PC-3 (cell line): ENCODE results near the gene PDE9A. TPM values are rescaled to one million over a fixed set of nuclear protein-coding genes. Genes with fewer than 3 reads are reported as not detected.

ENCODE experiments used
- ATAC-seq: fragments of 200-7000 bp; cut with Tn5 transposase; 2 replicates; pipeline ENCODE4 v1.9.1; 2020; ENCODE audit warnings: mild to moderate bottlenecking, moderate library complexity
- BruUV-seq: library from RNA; stranded (reverse); fragments of 400-500 nt; replicated peaks from 2 replicates; lab custom pipeline; 2021; lab: Mats Ljungman, UMichigan
- CTCF ChIA-PET: fragments of 300-600 bp; sonication (Branson Sonifier 250); formaldehyde crosslinking; loops from one replicate; lab custom pipeline; 2022; ENCODE audit warnings: antibody characterized with exemption; lab: Charles Lee
- POLR2A ChIA-PET: fragments of 300-600 bp; sonication (Branson Sonifier 250); formaldehyde crosslinking; loops from one replicate; lab custom pipeline; 2022; ENCODE audit warnings: antibody characterized with exemption; ENCODE audit not compliant: unreplicated experiment; lab: Charles Lee
- DNase-seq: peaks from one replicate; pipeline ENCODE4 v3.0.0-alpha.2; 2015
- H2AFZ ChIP-seq: fragments of 300-600 bp; sonication (generic); 2 replicates; pipeline ENCODE4 v1.6.0; 2016; ENCODE audit warnings: antibody characterized with exemption, low read length
- H3F3A ChIP-seq: fragments of 300-600 bp; sonication (generic); one replicate; pipeline ENCODE4 v1.6.0; 2017; ENCODE audit warnings: antibody characterized with exemption, low read length, control low read depth, mild to moderate bottlenecking; ENCODE audit not compliant: unreplicated experiment
- H3K27ac ChIP-seq: fragments of 300-600 bp; sonication (generic); 2 replicates; pipeline ENCODE4 v1.5.1; 2016; ENCODE audit warnings: mild to moderate bottlenecking, low read length
- H3K27me3 ChIP-seq: fragments of 300-600 bp; sonication (generic); 2 replicates; pipeline ENCODE4 v1.6.1; 2016; ENCODE audit warnings: low read length, mixed read lengths
- H3K36me3 ChIP-seq: fragments of 300-600 bp; sonication (generic); 2 replicates; pipeline ENCODE4 v1.6.1; 2016; ENCODE audit warnings: low read depth, mixed run types, low read length, mixed read lengths
- H3K4me1 ChIP-seq: fragments of 300-600 bp; sonication (generic); 2 replicates; pipeline ENCODE4 v1.5.1; 2016; ENCODE audit warnings: low read length; ENCODE audit not compliant: insufficient read depth
- H3K4me2 ChIP-seq: fragments of 300-600 bp; sonication (generic); 2 replicates; pipeline ENCODE4 v1.6.0; 2016; ENCODE audit warnings: low read length
- H3K4me3 ChIP-seq: fragments of 300-600 bp; sonication (generic); 2 replicates; pipeline ENCODE4 v1.5.1; 2016; ENCODE audit warnings: mild to moderate bottlenecking, low read length, mixed read lengths
- H3K79me2 ChIP-seq: fragments of 300-600 bp; sonication (generic); 2 replicates; pipeline ENCODE4 v1.6.1; 2017; ENCODE audit warnings: low read length, mixed read lengths
- H3K9ac ChIP-seq: fragments of 300-600 bp; sonication (generic); 2 replicates; pipeline ENCODE4 v1.6.0; 2016; ENCODE audit warnings: mild to moderate bottlenecking, low read length
- H3K9me2 ChIP-seq: fragments of 300-600 bp; sonication (generic); replicated peaks from 2 replicates; pipeline ENCODE4 v1.6.1; 2016; ENCODE audit warnings: mixed run types, low read length, mixed read lengths
- H3K9me3 ChIP-seq: fragments of 300-600 bp; sonication (generic); 2 replicates; pipeline ENCODE4 v1.6.1; 2016; ENCODE audit warnings: low read length, mixed read lengths
- H4K20me1 ChIP-seq: fragments of 300-600 bp; sonication (generic); 2 replicates; pipeline ENCODE4 v1.6.1; 2016; ENCODE audit warnings: low read length, mixed read lengths
- EZH2 ChIP-seq: fragments of 300-600 bp; sonication (generic); IDR thresholded peaks from one replicate; pipeline ENCODE4 v1.6.1; 2017; ENCODE audit warnings: antibody characterized with exemption, mild to moderate bottlenecking, low read length; ENCODE audit not compliant: unreplicated experiment
- EZH2phosphoT487 ChIP-seq: fragments of 300-600 bp; sonication (generic); IDR thresholded peaks from 2 replicates; pipeline ENCODE4 v1.6.1; 2018; ENCODE audit warnings: mild to moderate bottlenecking, antibody characterized with exemption, low read length, borderline replicate concordance
- intact Hi-C: fragments of 100-400 bp; cut with micrococcal nuclease; formaldehyde crosslinking; loops from 2 replicates; pipeline ENCODE4 v1.9.0; 2023
- total RNA-seq: library from RNA; depleted of rRNA; stranded (reverse); fragments of >200 nt; gene quantifications from 2 replicates; pipeline ENCODE4 v1.2.3, GENCODE V29; 2014; rRNA removed
- TF ChIP-seq, protein P1 (sequence below): fragments of 300-600 bp; sonication (generic); conservative IDR thresholded peaks from 2 replicates; pipeline ENCODE4 v1.5.1; 2017; ENCODE audit warnings: antibody characterized with exemption, low read depth, mild to moderate bottlenecking, low read length

PDE9A gene
- total RNA-seq, 1 experiment from 2014 or later = 0.33 TPM

DNA sequence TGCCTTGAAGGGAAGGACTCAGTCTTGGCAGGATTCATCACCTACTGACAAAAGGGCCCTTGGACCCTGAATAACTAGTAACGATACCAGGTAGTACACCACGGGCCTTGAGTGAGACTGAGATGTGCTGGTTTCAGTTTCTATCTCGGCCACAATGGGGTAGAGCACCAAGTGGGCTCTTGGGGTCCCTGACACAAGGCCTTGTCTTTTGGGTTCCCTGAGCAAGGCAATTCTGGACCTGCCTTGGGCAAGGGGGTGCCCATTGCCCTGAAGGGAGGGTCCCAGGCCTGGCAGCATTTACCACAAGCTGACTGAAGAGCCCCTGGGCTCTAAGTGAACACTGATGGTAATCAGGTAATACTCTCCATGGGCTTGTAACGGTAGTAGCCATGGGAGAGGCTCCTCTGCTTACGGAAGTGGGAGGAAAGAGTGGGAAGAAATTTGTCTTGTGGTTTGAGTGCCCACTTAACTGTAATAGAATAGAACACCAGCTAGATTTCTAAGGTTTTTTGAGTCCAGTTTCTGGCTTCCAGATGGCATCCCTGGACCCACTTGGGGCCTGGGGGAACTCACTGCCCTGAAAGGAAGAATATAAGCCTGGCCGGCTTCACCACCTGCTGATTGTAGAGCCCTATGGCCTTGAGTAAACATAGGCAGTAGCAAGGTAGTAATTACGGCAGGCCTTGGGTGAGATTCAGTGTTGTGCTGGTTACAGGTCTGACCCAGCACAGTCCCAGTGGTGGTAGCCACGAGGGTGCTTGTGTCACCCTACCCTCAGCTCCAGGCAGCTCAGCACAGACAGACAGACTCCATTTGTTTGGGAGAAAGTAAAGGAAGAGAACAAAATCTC, 167.4 kb downstream of the PDE9A start:
- no TSS peak for BruUV-seq
- Histone ChIP-seq H3K36me3 (no peaks in the 10 kb centered on the region), H3K4me3 (no peak overlapping the region), H3K9ac (no peak overlapping the region), H3F3A (no peaks in the 10 kb centered on the region), H3K27me3 (peaks cover 10% of the 10 kb centered on the region; the same call in 1 of the 2 replicates), H3K9me2 (no peaks in the 10 kb centered on the region), H3K79me2 (no peaks in the 10 kb centered on the region), H3K4me2 (no peak overlapping the region), H2AFZ (no peak overlapping the region), H3K27ac (no peak overlapping the region), H4K20me1 (no peaks in the 10 kb centered on the region), H3K9me3 (0 out of 2 replicates have a peak, but pooled peaks cover 7% of the 10 kb centered on the region), H3K4me1 (no peaks in the 10 kb centered on the region)
- ChIA-PET POLR2A (no interaction called here), CTCF (no interaction called here)
- ATAC-seq (no peak), DNase-seq (no peak)
- intact Hi-C loops = no loop called here
- TF ChIP-seq EZH2phosphoT487 = no peak
- no peak for TF ChIP-seq EZH2
- TF ChIP-seq, protein P1, sequence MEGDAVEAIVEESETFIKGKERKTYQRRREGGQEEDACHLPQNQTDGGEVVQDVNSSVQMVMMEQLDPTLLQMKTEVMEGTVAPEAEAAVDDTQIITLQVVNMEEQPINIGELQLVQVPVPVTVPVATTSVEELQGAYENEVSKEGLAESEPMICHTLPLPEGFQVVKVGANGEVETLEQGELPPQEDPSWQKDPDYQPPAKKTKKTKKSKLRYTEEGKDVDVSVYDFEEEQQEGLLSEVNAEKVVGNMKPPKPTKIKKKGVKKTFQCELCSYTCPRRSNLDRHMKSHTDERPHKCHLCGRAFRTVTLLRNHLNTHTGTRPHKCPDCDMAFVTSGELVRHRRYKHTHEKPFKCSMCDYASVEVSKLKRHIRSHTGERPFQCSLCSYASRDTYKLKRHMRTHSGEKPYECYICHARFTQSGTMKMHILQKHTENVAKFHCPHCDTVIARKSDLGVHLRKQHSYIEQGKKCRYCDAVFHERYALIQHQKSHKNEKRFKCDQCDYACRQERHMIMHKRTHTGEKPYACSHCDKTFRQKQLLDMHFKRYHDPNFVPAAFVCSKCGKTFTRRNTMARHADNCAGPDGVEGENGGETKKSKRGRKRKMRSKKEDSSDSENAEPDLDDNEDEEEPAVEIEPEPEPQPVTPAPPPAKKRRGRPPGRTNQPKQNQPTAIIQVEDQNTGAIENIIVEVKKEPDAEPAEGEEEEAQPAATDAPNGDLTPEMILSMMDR = no peak

Other genes with a start within 250 kb of the PDE9A start
- gene UBASH3A, start 249.7 kb upstream of the PDE9A start, total RNA-seq = 1.0 TPM in 1 of 2 replicates, not detected in the other
- gene RSPH1, start 157.4 kb upstream of the PDE9A start, total RNA-seq = 0.51 and 0.98 TPM in 2 replicates
- gene SLC37A1, start 139.8 kb upstream of the PDE9A start, total RNA-seq = 34.2 and 38.3 TPM in 2 replicates
- 35.3 and 53.8 TPM in 2 replicates for gene WDR4, start 225.9 kb downstream of the PDE9A start, total RNA-seq
- 61.6 and 65.8 TPM in 2 replicates for gene NDUFV3, start 239.7 kb downstream of the PDE9A start, total RNA-seq